Tibial artery (tissue), 4 donors: ENCODE results near the gene SUFU.
A peak's percentile ranks its signal among the peaks of the same experiment; 100 is the strongest.

Experiments used
- DNase-seq, 2 donors: peaks; one replicate each; pipeline ENCODE4 v3.0.0-alpha.2; 2019
- H3K27ac ChIP-seq, 2 donors: fragments of 200-600 bp; sonication (generic) in 1 of 2; 1 replicate in 1 of 2; 2 replicates in 1 of 2; pipeline ENCODE4 v1.5.1; 2018 to 2019; ENCODE audit warnings: mild to moderate bottlenecking in 1 of 2
- H3K27me3 ChIP-seq, 2 donors: fragments of 200-600 bp; sonication (generic) in 1 of 2; one replicate each; pipeline versions ENCODE4 v1.5.1 to v1.6.0; 2016 to 2019
- H3K36me3 ChIP-seq, 3 donors: fragments of 200-600 bp; sonication (generic) in 2 of 3; one replicate each; pipeline ENCODE4 v1.5.1; 2016 to 2019; ENCODE audit warnings: mild to moderate bottlenecking in 2 of 3
- H3K4me1 ChIP-seq, 4 donors: fragments of 200-600 bp; sonication (generic) in 2 of 4; 1 replicate in 3 of 4; 2 replicates in 1 of 4; pipeline ENCODE4 v1.5.1; 2016 to 2019
- H3K4me3 ChIP-seq, 2 donors: fragments of 200-600 bp; sonication (generic) in 1 of 2; 1 replicate in 1 of 2; 2 replicates in 1 of 2; pipeline ENCODE4 v1.5.1; 2018 to 2019; ENCODE audit warnings: mild to moderate bottlenecking in 2 of 2
- H3K9me3 ChIP-seq, 3 donors: fragments of 200-600 bp; sonication (generic) in 1 of 3; one replicate each; pipeline ENCODE4 v1.5.1; 2016 to 2019
- CTCF ChIP-seq, 2 experiments: fragments of 200-600 bp in 1 of 2; fragments of 450-650 bp in 1 of 2; IDR thresholded peaks; one replicate each; pipeline ENCODE4 v1.5.1; 2017 to 2019; ENCODE audit warnings: antibody characterized with exemption in 2 of 2, mild to moderate bottlenecking in 1 of 2, moderate library complexity in 1 of 2
- intact Hi-C: fragments of 100-400 bp; cut with DNase I; formaldehyde crosslinking; loops from one replicate; pipeline ENCODE4 v1.15.0; 2023; ENCODE audit warnings: low total_unique reads

SUFU gene

GRCh38 chr10:102629661-102630614 is 126.2 kb downstream of the SUFU start:
- intact Hi-C loops, result no loop called here
- peak overlapping the region; percentile 47 to 90 for H3K27ac ChIP-seq
- H3K36me3 ChIP-seq, result peaks cover 0 to 19% (median 0%) of the 10 kb centered on the region in 3 donors
- H3K9me3 ChIP-seq, result no peaks in the 10 kb centered on the region
- H3K4me3 ChIP-seq, result no peak overlapping the region
- TF ChIP-seq CTCF (IDR thresholded peaks at IDR 0.05), result no peak
- H3K4me1 ChIP-seq, result peaks cover 8 to 87% (median 80%) of the 10 kb centered on the region in 4 donors
- H3K27me3 ChIP-seq, result no peaks in the 10 kb centered on the region
- no peak for DNase-seq

GRCh38 chr10:102630663-102631062 is 126.9 kb downstream of the SUFU start:
- H3K27ac ChIP-seq, result no peak overlapping the region
- H3K27me3 ChIP-seq, result no peaks in the 10 kb centered on the region
- no peak for TF ChIP-seq CTCF (IDR thresholded peaks at IDR 0.05)
- H3K9me3 ChIP-seq, result no peaks in the 10 kb centered on the region
- intact Hi-C loops, result no loop called here
- H3K36me3 ChIP-seq, result peaks cover 0 to 19% (median 0%) of the 10 kb centered on the region in 3 donors
- peaks cover 8 to 81% (median 73%) of the 10 kb centered on the region in 4 donors for H3K4me1 ChIP-seq
- DNase-seq, result no peak
- no peak overlapping the region for H3K4me3 ChIP-seq

- TF ChIP-seq CTCF (IDR thresholded peaks at IDR 0.05), result no peak
- Histone ChIP-seq H3K9me3 (no peaks in the 10 kb centered on the region), H3K4me1 (peaks cover 8 to 70% (median 64%) of the 10 kb centered on the region in 4 donors), H3K4me3 (no peak overlapping the region), H3K27ac (peak overlapping the region; percentile 58 to 68), H3K36me3 (peaks cover 0 to 19% (median 0%) of the 10 kb centered on the region in 3 donors), H3K27me3 (no peaks in the 10 kb centered on the region)
- intact Hi-C loops, result no loop called here
- DNase-seq, result no peak
Observed at GRCh38 chr10:102631525-102632393, 128.0 kb downstream of the SUFU start.

- Histone ChIP-seq H3K4me3 (no peak overlapping the region), H3K9me3 (no peaks in the 10 kb centered on the region), H3K4me1 (peaks cover 8 to 62% (median 56%) of the 10 kb centered on the region in 4 donors), H3K27ac (peak overlapping the region; percentile 58 to 68), H3K27me3 (no peaks in the 10 kb centered on the region), H3K36me3 (peaks cover 0 to 19% (median 0%) of the 10 kb centered on the region in 3 donors)
- TF ChIP-seq CTCF (IDR thresholded peaks at IDR 0.05), result no peak
- no peak for DNase-seq
- intact Hi-C loops, result no loop called here
Observed at GRCh38 chr10:102632394-102633111, 128.8 kb downstream of the SUFU start.

- Histone ChIP-seq H3K27me3 (no peaks in the 10 kb centered on the region), H3K9me3 (no peaks in the 10 kb centered on the region), H3K36me3 (peaks cover 0 to 19% (median 0%) of the 10 kb centered on the region in 3 donors), H3K4me1 (peaks cover 5 to 55% (median 48%) of the 10 kb centered on the region in 4 donors), H3K4me3 (no peak overlapping the region), H3K27ac (peak overlapping the region; percentile 58 to 68)
- DNase-seq, result no peak
- intact Hi-C loops, result no loop called here
- no peak for TF ChIP-seq CTCF (IDR thresholded peaks at IDR 0.05)
Observed at GRCh38 chr10:102633287-102633686, 129.5 kb downstream of the SUFU start.
